ENCODE measurements around the gene PEDS1.
A peak's percentile ranks its signal among the peaks of the same experiment; 100 is the strongest.
"Not testable (repeated sequence)": the region's sequence is repeated elsewhere in the genome, so short reads cannot be mapped to it uniquely, and the experiment has no call there.

Gene PEDS1

DNA sequence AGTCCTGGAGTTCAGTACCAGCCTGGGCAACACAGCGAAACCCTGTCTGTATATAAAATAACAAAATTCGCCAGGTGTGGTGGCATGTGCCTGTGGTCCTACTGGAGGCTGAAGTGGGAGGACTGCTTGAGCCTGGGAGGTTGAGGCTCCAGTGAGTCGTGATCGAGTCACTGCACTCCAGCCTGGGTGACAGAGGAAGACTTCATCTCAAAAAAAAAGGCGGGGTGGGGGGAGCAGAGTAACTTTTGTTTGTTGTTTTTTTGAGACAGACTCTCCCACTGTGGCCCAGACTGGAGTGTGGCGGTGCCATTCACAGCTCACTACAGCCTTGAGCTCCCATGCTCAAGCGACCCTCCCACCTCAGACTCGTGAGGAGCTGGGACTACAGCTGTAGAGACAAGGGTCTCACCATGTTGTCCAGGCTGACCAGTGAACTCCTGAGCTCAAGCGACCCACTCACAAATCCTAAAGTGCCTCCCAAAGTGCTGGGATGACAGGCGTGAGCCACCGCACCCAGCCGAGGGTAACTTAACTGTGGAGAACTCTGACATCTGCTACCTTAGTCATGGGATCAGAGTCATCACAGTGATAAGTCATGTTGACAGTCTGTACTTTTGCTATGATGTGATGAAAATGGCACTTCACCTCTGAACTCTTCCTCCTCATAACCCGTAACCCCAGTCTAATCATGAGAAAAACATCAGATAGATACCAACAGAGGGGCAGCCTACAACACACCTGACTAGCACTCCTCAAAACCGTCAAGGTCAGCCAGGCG is 16.5 kb downstream of the PEDS1 start:
- no peak for DNase-seq (ENCODE audit: low read depth in 2 of 2, low spot score in 1 of 2)

DNA sequence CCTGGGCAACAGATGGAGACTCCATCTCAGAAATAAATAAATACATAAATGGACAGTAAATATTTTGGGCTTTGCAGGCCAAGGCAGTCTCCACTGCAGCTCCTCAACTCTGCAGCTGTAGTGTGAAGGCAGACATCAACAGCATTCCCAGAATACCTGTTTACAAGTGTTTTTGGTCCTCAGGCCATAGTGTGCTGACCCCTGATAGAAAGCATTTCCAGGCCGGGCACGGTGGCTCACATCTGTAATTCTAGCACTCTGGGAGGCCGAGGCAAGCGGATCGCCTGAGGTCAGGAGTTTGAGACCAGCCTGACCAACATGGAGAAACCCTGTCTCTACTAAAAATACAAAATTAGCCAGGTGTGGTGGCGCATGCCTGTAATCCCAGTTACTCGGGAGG is 18.4 kb downstream of the PEDS1 start:
- not testable (repeated sequence) for DNase-seq (ENCODE audit: low read depth in 2 of 2, low spot score in 1 of 2)

DNA sequence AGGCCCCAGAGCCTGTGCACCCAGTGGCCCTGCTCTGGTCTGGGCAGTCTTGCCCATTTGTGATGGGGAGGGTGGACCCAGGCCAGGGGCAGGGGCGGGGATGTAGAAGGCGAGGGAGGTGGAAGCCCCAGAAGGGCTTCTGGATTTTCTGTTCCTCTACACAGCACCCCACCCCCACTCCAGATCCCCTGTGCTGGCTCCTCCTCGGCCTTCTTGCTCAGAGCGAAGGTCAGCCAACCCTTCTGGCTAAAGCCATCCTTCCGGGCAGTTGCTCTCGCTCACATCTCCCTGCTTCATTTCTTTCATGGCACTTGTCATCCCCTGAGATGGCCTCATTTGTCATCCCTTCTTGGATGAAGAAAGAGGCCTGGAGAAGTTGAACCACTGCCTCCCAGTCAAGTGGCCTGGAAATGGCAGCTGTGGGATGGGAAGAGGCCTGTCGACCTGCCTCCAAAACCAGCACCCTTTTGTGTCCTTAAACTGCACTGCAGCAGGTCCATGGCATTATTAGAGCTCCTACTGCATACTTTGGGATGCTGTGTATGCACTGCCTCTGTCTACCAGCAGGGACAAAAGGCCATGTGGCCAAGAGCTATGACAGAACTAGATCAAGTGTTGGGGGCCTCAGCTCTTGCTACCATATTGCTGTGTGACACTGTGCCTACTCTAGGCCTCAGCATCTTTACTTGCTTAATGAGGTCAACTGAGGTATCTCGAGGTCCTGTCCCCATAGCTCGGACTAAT is 19.9 kb downstream of the PEDS1 start:
- no peak for DNase-seq (ENCODE audit: low read depth in 2 of 2, low spot score in 1 of 2)

DNA sequence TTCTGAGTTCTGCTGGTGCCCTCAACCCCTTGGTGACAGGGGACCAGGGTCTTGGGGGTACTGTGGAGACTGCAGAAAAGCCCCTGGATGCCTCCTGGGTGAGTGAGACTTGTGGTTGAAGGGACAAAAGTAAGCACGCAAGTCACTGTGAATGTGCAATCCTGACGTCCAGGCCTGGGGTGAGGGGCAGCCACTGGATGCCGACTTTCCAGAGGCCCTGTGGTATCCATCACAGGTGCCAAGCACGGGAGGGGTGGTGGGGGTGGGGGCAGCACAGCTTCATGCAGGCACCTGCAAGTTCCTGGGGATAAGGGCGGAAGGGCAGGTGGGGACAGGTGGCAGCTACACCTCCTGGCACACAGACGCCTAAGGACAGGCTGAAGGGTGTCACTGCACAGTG is 20.5 kb downstream of the PEDS1 start:
- no peak for DNase-seq (ENCODE audit: low read depth in 2 of 2, low spot score in 1 of 2)

DNA sequence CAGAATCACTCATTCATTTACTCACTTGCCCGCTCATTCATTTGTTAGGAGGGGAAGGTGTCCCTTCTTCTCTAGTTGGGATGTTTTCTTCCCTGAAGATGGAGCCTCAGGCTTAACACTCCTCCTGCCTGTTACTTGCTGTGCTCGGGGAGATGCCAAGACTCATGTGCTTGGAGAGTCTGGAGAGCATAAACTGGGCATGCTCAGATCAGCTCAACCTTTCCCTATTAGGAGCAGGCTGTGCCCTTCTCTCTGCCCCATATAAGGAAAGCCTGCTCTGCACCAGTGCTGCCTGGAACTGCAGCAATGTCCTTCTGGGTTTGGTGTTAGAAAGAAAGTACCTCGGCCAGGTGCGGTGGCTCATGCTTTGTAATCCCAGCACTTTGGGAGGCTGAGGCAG is 22.5 kb downstream of the PEDS1 start:
- no peak for DNase-seq (ENCODE audit: low read depth in 2 of 2, low spot score in 1 of 2)

DNA sequence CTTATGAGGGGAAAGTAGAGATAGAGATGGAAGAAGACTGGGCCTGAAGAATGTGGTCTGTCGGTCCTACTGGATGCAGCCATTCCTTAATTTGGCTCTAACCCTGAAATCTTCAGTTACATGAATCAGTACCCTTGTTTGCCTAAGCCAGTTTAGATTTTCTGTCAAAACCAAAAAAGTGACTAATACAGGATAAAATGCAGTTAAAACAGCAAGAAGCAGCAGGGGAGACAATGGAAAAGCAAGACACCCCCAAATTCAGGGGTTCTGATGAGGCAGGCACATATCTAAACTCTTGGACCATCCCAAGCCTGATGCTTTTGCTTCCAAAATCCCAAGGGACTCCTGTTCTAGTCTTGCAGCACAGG is 23.2 kb downstream of the PEDS1 start:
- no peak for DNase-seq (ENCODE audit: low read depth in 2 of 2, low spot score in 1 of 2)

DNA sequence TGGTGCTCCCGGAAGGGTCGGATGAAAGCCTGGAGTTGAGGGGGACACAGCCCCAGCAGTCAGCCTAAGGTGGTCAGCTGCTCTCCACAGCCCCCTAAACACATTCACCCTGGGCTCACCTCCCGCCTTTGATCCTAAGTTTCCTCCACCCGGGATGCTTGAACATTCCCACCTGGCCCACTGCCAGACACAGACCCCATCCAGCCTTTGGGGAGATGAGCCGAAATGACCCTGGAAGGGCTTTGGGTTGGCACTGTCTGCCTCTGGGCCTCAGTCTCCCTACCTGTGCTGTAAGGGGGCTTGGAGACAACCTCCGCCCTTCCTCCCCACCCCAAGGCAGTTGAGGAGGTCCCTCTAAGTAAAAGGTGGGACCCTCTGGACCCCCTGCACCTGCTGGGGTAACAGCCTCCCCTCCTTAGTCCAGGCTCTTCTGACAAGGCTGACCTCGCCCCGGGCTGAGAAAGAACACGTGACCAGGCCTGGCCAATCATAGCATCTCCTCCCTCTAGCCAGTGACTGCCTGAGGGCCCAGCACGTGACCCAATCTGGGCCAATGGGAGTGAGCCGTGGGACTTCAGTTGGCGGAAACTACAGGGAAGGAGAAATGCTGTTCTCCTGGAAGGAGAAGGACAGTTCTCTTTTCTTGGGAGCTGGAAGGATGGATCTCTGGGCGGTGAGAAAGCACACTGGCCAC is 23.7 kb downstream of the PEDS1 start:
- DNase-seq (ENCODE audit: low read depth in 2 of 2, low spot score in 1 of 2): no peak

DNA sequence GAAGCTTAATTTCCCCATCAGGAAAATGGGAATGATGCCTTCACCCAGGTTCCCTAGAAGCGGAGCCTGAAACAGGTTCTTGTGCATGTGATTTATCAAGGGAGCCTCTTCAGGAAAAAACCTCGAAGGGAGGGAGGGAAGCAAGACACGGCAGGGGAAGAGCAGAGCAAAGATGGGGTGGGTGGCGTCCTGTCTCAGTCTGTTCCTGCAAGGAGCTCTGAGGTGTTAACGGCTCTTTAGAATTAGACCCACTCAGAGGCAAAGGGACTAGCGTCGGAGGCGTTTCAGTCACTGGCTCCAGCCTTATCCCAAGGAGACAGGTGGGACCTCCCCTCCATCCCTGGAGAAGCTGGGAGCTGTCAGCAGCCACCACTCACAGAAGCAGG is 25.0 kb downstream of the PEDS1 start:
- no peak for DNase-seq (ENCODE audit: low read depth in 2 of 2, low spot score in 1 of 2)

DNA sequence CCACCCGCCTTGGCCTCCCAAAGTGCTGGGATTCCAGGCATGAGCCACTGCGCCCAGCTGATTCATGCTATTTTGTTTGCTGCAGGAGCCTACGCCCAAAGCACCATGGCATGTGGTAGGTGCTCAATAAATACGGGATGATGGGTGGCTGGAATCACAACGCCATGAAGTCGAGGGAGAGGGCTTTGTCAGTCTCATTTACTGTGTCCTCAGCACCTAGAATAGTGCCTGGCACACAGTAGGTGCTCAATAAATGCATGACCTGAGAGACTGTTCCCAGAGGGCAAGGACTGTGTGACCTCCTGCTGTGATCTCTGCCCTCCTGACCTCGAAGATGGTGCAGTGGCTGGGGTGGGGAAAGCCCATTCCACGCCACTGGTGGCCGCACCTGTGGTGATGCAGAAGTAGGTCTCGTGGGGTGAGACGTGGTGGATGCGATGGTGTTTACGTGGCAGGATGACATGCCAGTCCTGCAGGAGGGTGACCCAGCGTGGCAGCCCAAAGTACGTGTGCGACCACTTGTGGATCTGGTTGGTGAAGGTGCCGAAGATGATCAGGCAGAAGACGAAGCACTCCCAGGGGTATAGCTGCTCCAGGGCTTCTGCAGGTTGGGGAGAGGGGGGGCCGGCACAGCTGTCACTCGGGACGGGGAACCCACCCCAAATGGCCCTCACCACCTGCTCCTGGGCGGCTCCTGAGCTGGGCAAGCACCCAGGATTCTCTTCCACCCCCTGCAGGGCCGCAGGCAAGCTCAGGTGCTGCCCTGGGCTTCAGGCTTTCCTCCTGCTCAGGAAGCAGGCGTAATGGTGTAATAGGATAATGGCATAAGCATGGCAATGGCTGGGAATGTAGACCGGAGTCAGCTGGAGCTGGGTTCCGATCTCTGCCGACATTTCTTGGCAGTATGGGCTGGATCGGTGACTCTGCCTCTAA is 25.7 kb downstream of the PEDS1 start:
- DNase-seq (ENCODE audit: low read depth in 2 of 2, low spot score in 1 of 2): no peak

DNA sequence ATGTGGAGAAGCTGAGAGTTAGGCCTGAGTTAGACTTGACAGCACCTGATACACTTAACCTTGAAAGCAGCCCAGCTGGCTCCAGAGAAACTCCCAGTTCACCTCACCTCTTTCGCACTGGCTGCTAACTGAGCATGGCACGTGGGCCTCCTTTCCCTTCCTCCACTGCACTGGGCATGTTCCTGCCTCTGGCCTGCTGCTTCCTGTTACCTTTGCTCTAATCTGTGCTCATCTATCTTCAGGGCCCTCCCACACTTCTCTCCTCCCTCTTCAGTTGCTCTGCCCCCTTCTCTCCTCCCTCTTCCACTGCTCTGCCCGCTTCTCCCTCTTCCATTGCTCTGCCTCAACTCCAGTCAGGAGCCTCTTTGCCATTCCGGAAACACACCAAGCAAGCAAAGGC is 26.9 kb downstream of the PEDS1 start:
- DNase-seq (ENCODE audit: low read depth in 2 of 2, low spot score in 1 of 2): no peak

DNA sequence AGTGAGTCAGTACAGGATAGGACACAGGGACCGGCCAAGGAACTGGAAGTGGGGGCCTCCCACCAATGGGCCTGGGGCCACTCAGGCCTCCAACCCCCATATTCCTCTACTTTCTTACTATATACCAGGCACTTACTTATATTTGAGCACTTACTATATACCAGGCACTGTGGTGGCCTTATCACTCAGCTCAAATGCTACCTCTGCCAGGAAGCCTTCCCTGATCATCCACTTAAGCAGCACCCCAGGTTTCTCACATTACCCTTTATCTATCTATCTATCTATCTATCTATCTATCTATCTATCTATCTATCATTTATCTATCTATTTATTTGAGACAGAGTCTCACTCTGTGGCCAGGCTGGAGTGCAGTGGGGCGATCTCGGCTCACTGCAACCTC is 28.2 kb downstream of the PEDS1 start:
- no peak for DNase-seq (ENCODE audit: low read depth in 2 of 2, low spot score in 1 of 2)

DNA sequence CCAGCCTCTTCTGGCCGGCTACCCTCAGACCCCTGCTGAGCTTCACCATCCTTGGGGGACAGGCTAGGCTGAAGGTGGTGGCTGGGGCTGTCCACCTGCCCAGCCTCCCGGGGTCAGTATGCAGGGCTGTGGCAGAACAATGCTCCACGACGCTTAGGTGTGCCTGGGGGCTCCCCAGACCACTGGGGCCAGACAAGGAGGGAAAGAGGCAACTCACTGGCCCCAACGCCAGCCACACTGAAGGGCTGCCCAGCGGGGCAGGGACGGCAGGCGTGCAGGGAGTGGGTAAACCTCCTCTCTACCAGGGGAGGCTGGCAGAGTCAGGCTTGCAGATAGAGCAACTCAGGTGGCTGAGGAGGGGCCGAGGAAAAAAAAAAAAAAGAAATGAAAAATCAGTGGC is 29.0 kb downstream of the PEDS1 start:
- DNase-seq (ENCODE audit: low read depth in 2 of 2, low spot score in 1 of 2): no peak

DNA sequence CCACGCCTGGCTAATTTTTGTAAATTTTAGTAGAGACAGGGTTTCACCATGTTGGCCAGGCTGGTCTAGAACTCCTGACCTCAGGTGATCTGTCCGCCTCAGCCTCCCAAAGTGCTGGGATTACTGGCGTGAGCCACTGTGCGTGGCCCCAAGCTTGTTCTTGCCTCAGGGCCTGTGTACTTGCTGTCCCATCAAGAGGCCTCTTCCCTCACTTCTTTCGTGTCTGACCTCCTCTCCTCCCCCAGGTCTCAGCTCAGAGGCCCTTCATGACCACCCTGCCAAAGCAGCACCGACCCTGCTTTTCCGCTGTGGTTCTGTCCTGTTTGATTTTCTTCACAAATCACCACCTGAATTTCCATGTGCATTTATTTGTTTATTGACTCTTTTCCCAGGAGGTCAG is 30.1 kb downstream of the PEDS1 start:
- DNase-seq (ENCODE audit: low read depth in 2 of 2, low spot score in 1 of 2): no peak

DNA sequence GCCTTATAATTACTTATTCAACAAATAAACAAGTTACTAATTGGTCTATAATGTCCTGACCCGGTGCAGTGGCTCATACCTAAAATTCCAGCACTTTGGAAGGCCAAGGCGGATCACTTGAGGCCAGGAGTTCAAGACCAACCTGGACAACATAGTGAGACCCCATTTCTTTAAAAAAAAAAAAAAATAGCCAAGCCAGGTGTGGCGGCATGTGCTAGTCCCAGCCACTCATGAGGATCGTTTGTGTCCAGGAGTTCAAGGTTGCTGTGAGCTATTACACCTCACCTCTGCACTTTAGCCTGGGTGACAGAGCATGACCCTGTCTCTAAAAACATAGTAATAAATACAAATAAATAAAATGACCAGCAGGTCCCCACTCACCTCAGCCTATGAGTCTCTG is 30.8 kb downstream of the PEDS1 start:
- DNase-seq (ENCODE audit: low read depth in 2 of 2, low spot score in 1 of 2): no peak

DNA sequence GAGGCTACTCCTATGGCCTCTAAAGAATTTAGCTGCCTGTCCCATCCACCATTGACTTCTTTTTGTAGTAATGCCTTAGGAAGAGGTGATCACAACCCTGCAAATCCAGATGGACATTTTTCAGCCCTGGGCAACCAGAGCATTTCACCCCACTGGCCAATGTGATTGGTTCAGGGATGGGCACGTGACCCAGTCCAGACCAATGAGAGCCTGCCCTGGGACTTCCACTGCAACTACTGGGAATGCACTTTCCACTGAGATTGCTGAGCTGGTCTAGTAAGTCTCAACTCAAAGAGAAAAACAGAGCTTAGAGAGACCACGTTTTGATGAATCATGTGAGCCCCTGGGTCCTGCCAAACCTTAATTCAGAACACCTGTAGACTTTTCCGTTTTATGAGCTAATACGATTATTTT is 31.7 kb downstream of the PEDS1 start:
- no peak for DNase-seq (ENCODE audit: low read depth in 2 of 2, low spot score in 1 of 2)

DNA sequence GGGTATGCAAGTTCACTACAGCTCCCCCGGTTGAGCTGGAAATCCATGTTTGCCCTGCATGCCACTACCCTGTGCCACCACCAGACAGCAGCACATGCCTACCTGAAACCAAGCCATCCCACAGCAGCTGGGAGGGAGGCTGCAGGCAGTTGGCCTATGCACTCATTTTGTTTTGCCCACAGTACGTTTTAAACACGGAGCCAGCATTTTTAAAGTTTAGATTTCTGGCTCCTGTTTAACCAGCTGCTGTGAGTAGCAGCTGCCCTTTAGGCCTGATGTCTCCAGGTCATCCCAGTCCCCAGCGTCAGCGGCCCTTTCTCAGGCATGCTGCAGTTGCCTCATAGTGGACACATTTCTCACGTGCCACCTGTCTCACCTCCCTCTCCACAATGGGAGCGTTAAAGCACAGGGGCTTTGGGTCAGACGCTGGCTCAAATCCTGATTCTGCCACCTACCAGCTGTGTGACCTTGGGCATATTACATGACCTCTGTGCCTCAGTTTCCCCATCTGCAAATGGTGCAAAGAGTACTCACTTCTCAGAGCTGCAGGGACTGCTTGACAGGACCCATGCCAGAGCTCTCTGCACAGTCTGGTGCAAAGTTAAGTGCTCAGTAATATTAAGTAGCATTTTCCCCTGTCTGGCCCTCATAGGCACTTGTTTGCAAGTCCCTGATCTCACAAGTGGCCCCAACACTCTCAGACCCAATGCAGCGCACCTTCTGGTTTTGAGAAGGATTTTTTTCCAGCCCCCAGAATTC is 32.4 kb downstream of the PEDS1 start:
- DNase-seq (ENCODE audit: low read depth in 2 of 2, low spot score in 1 of 2): peak in 1 of 2 donors; percentile 37

DNA sequence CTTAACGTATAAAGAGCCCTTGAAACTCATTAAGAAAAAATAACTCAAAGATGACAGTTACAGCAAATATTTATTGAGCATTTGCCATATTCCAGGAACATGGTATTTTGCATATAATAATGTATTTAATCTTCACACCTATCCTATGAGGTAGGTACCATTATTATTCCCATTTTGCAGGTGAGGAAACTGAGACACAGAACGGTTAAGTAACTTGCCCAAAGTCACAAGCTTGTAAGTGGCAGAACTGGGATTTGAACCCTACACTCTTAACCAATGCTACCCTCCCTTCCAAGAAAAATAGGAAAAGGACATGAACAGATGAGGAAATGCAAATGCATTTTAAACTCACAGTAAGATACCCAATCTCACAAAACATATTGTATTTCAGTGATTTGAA is 35.3 kb downstream of the PEDS1 start:
- no peak for DNase-seq (ENCODE audit: low read depth in 2 of 2, low spot score in 1 of 2)

DNA sequence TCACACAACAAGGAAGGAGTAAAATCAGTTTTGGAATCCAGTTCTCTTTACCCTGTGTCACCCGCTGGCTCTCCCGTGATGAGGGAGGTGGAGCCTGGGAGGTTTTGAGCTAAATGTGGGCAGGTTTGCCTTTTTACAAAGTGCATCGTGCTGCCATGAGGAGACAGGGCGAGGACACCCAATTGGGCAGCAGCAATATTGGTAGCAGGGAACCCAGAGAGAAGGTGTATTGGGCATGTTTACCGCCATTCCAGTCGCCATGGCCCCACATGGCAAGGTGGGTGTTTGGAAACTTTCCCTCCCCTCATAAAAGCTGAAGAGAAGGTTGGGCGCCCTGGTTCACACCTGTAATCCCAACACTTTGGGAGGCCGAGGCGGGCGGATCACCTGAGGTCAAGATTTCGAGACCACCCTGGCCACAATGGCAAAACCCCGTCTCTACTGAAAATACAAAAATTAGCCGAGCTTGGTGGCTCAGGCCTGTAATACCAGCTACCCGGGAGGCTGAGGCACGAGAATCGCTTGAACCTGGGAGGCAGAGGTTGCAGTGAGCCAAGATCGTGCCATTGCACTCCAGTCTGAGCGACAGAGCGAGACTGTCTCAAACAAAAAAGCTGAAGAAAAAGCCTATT is 37.0 kb downstream of the PEDS1 start:
- no peak for DNase-seq (ENCODE audit: low read depth in 2 of 2, low spot score in 1 of 2)

DNA sequence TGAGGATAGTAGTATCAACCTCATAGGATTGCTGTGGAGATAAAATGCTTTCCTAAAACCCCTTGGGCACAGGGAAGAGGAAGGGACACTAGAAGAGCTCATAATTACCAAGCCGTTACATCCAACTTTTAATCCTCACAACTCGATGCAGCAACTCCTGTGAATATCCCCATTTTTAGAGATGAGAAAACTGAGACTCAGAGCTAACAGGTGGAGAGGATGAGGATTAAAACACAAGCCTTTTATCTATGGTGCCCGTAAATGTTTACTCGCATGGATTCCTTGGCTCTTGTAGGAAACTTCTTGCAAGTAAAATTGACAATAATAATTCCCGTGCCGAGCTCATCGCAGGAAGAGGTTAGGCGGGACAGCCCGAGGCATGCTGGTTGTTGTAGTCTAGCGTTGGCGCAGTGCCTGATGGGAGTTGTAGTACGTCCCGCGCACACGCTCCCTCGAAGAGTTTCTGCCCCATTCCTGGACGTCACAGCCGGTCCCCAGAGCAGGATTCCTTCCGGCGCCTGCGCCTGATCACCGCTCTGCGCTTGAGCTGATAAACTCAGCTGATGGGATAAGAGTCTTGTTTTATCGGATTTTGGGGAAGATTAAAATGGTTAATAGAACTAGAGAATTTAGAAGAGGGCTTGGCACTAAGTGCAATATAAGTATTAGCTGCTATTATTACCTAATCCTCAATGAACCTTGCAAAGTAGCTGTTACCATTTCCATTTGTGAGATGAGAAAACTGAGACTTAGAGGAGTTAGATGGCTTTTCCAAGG is 37.7 kb downstream of the PEDS1 start:
- peak; percentile 70 to 81 for DNase-seq (ENCODE audit: low read depth in 2 of 2, low spot score in 1 of 2)

All from stimulated activated CD8-positive, alpha-beta memory T cell treated with anti-CD3 and anti-CD28 coated beads, Interleukin-4, amount 100 ng/mL, for 1 hour (primary cell).